DMS114 treated with DMSO at 0.1 percent for 48 hours (cell line): ENCODE measurements around the gene BCL11A.

ENCODE experiments used
- DNase-seq: peaks from one replicate; lab custom pipeline; 2025; ENCODE audit not compliant: unreplicated experiment; lab: John Stamatoyannopoulos, UW

The BCL11A gene

DNA sequence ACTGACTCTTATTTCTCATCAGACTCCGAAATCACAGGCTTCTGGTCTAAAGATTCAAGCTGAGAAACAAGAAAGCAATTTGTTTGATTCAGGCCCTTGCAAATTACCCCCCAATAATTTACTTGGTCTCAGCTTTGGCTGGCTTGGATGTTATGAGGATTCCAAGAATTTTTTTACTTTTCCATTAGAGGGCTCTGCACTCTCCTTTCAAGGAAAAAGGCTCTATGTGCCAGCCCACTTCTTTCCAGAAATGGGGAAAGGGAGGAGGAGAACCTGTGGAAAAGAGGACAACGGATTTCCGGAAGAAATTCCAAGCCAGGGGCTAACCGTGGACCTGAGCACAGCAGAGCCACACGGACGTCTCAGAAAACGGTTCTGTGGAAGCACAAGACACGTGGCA lies 44.4 kb downstream of the BCL11A start:
- no peak for DNase-seq

DNA sequence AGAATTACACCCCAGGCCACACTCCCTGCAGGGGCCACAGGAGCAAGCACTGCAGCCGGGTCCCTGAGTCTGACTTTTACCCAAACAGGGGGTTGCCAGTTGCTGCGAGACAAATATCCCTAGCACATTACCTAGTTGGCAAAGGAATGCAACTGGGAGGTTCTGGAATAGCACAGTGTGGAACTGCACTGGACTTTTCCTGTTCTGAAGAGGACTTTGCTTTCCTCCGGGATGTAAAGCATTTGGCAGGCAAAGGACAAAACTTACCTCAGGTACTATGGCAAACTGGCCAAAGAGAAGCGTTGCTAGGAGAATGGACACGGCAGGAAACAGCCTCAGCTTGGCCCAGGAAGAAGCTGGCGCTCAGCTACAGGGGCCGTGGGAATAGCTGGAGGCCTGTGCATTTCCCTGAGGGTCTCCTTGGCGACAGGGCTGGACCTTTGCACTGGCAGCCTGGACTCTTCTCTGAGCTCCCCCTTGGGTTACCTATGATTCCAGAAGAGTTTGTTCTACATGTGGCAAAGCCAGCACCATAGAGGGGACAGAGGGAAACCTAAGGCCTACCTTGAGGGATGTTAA lies 45.0 kb downstream of the BCL11A start:
- DNase-seq, result no peak

DNA sequence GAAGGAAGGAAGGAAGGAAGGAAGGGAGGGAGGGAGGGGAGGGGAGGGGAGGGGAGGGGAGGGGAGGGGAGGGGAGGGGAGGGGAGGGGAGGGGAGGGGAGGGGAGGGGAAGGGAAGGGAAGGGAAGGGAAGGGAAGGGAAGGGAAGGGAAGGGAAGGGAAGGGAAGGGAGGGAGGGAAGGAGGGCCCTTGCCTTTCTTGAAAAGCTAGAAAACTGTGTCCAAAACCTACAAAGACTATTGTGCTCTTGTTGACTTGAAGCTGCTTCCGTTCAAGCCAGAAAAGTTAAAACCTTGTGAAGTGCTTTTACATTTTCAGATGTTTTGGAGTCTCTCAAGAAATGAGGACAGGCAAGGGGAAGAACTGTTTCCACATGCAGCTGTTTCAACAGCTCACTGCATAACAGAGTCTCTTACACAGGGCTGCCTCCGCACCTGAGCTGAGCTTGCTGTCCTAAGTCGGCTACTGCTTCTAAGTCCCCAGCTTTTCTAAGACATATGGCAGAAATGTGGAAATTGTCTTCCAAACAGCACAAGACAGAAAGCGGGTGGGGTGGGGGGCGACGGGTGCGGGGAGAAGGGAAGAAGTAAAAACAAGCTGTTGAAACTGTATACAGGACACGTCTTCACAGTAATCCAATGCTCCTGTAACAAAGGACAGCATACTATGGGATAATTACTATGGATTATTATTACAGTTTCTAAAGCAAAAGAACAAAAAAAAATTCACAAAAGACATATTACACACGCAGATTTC lies 46.1 kb downstream of the BCL11A start:
- no peak for DNase-seq

DNA sequence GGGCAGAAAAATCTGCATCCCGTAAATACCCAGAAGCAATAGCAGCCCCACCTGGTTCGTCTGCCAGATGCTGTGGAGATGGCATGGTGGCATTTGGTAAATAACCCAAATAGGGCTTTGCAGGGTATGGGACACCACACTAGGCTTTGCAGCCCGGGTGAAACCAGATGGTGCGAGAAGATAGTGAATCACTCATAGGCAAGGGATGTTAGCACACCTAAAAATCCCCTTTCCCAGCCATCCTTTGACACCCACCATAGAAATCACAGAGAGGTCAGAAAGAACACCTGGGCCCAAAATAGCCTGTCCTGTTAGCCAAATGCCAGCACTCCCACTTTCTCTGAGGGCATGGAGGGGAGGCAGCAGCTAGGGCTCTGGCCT lies 47.6 kb downstream of the BCL11A start:
- no peak for DNase-seq

DNA sequence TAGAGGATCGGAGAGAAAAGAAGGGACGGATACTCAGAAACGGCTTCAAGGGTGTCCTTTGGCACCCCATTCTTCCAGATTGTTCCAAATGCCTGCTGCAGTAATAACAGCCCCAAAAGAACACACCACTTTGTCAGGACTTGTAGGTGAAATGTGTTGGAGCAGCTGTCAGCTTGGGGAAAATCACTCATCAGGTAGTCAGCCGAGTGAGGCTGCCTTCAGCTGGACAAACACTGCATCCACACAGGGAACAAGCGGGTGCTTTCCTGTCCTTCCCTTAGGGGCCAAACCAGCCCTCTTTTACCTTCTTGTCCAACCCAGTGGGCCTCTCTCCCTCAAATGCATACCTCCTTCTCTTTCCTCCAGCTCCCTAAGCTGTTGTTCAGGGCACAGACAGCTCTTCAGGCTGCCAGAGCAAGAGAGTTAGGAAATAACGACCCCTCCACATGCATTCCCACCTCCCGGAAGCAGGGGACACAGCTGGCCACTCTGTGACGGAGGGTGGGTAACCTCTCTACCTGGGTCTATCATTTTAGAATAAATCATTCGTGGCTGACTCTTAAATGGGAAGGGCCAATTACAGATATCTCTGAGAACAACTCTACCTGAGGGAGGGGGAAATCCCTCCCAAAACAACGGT lies 48.1 kb downstream of the BCL11A start:
- no peak for DNase-seq

DNA sequence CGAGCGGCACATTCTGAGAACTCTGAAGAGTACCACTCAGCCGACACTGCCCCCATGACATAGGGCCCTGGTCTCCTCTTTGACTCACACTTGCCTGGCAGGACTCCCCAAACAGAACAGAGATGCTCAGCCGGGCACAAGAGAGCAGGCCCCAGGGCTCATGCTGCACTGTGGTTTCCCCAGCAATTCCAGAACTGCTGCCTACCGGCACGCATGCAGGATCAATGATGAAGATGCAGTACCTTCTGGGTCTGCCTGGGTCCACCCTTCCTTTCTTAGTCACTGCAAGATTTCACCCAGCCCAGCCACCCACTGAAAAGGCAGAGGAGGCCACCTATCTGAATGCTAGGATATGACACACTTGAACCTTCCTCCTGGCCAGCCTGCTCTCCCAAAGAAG lies 49.4 kb downstream of the BCL11A start:
- no peak for DNase-seq

DNA sequence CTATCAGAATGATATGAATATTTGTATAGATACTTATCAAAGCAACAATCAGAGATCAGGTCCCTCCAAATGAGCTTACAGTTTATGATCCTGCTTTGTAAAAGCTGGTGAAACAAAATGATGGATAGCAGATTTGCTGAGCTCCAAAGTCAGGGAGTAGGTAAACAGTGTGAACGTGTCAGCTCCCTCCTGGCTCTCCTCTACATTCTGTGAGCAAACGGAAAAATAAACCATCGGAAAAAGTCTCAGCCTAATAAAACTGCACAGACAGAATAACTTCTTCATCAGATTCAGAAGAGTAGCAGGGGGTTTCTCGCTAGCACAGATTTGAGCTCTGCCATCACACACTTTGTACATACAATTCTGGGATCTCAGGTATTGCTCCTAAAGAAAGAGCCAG lies 51.3 kb downstream of the BCL11A start:
- DNase-seq, result no peak

DNA sequence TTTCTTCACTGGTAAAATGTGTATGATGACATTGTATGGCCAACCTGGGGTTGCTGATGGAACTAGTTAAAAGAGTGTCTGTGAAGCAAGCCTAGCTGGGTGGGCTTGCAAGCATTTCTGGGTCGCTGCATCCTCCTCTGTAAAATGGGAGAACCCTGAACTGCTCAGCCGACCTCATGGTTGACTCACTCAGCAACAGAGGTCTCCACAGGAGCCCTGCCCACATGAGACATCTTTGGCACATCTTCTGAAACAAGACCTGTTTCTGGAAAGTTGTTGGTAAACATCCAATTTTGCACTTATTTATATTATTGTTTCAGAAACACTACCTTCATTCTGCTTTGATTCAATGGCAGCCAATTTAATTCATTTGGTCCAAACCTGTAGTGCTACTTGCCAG lies 52.6 kb downstream of the BCL11A start:
- DNase-seq, result no peak

DNA sequence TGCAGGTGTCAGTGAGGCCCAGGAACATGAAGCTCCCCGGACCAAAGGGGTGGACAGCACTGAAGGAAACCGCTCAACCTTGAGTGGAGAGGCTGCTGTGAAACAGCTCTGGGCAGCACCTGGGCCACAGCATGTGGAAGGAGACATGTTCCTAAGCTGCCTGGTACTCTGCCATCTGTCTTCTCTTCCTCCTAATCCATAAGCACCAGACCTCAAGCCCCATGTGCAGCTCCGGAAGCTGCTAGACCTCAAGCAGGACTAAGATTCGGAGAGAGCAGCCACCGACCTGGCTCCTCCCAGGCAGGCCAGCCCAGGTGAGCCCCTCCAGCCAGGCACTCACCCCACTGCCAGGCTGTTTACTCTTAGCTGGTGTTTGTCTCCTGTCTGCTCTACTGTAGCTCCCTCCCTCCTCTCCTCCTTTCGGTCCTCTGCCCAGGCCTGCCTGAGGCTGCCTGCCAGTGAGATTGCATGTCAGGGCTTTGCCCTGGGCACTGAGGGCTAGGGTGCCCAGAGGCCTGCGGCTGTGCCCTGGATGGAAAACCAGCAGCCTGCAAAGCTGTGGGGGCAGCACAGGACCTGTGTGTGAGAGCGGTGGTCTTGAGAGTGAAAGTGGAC lies 53.7 kb downstream of the BCL11A start:
- DNase-seq, result no peak

DNA sequence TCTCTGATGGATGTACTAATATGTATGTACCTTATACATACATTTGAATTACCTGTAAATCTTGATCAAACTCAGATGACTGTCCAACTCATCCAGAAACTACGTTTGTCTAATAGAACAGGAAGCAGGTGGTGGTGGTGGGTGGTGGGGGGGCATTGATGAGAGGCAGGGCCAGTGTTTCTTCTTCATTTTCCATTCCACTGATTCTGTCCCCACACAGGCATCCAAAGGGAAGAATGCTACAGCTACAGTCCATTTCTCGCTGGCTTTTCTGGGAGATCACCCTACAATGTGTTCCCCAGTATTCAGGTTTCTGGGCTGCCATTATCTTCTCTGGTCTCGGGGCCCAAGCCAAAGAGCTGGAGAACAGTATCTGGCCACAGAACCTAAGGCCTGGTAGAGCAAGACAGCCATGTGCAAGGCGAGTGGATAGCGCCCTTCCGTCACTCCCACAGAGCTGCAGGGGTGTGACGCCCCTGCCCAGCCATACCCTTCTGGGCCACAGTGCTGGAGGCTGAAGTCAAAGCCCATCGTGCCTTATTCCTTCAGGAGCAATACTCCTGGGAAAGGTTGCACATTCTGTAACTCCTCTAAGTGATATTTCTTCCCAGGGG lies 54.5 kb downstream of the BCL11A start:
- DNase-seq, result no peak

DNA sequence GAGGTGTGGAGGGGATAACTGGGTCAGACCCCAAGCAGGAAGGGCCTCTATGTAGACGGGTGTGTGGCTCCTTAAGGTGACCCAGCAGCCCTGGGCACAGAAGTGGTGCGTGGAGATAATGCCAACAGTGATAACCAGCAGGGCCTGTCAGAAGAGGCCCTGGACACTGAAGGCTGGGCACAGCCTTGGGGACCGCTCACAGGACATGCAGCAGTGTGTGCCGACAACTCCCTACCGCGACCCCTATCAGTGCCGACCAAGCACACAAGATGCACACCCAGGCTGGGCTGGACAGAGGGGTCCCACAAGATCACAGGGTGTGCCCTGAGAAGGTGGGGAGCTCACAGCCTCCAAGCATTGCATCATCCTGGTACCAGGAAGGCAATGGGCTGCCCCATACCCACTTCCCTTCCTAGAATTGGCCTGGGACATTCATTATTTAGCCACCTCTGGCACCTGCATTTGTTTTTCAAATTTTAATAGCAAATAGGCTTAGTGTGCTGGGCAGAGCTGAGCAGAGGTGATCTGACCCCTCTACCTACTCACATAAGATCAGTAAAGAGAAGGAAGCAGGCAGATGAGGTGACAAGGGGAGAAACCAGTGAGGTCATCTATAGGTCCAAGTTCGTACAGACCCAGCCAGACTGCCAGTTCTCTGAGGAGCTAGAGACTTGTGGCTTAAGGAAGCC lies 55.2 kb downstream of the BCL11A start:
- no peak for DNase-seq

DNA sequence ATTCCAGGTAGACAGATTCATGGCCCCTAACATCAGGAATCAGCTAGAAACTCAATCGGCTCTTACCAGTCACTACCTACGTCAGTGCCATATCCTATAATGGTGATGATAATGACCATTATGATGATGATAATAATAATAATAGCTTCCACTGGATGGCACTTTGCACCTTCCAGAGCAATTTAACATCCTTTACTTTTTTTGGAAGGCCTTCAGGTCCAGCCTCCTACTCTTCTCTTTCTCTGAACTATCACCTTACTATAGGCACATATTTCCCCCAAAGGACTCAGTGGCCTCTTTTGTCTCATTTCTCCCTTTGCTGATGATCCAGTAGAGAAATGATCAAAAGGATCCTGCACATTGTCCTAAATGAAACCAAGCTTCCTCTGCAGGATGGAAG lies 56.0 kb downstream of the BCL11A start:
- no peak for DNase-seq

DNA sequence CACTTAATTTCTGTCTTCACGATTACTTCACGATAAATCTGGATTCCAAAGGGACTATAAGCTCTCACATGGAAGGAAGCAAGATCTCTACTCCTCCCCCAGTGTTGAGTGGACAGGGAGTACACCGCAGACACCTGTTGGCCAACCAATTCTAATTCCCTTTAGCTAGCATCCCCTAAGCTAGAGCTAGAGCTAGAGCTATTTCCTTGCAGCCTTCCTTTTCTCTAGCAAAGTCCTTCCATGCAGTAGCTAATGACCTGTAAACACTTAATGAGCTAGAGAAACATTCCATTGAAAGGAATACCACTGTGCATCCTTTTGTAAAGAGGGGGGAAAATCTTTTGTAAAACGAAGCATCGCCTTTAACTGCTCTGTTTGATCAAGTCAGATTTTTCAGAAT lies 56.5 kb downstream of the BCL11A start:
- no peak for DNase-seq

DNA sequence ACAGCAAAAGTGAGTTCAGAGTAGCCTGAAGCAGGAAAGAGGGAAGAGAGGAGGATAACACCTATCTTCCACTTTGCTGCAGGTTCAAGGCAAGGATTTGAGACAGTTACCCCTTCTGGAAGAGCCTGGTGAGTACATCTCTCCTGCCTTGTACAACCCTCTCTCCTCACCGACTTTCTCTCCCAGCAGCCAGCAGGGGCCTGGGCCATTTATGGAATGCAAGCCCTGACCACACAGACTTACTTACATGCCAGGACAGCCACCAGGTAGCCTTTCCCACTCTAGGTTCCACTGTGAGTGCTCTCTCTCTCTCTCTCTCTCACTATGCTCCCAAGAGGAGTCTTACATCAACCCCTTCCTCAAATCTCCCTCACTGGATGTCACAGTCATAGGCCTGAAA lies 57.0 kb downstream of the BCL11A start:
- DNase-seq, result no peak

DNA sequence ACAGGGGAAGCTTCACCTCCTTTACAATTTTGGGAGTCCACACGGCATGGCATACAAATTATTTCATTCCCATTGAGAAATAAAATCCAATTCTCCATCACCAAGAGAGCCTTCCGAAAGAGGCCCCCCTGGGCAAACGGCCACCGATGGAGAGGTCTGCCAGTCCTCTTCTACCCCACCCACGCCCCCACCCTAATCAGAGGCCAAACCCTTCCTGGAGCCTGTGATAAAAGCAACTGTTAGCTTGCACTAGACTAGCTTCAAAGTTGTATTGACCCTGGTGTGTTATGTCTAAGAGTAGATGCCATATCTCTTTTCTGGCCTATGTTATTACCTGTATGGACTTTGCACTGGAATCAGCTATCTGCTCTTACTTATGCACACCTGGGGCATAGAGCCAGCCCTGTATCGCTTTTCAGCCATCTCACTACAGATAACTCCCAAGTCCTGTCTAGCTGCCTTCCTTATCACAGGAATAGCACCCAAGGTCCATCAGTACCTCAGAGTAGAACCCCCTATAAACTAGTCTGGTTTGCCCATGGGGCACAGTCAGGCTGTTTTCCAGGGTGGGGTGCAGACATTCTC lies 58.3 kb downstream of the BCL11A start:
- no peak for DNase-seq

DNA sequence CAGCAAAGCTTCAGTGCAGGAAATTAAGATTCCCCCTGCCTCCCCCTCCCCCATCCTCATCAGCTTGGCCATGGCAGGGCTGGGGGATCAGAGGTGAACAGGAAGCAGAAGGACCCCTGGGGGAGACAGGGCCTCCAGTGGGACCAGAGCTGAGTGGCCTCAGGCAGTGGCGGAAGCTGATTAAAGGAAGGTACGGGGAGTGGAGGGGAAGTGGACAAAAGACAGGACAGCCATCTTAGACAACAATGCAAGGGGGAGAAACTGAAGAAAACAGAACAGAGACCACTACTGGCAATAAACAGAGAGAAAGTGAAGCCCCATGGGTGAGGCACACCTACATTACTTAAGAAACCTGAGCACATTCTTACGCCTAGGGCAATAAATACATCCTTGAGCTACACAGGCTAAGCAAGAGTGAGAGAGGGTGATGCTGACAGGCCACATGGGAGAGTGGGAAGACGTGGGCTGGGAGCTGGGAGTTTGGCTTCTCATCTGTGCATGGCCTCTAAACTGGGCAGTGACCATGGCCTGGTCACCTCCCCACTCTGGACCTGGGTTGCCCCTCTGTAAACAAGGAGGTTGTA lies 59.6 kb downstream of the BCL11A start:
- no peak for DNase-seq

DNA sequence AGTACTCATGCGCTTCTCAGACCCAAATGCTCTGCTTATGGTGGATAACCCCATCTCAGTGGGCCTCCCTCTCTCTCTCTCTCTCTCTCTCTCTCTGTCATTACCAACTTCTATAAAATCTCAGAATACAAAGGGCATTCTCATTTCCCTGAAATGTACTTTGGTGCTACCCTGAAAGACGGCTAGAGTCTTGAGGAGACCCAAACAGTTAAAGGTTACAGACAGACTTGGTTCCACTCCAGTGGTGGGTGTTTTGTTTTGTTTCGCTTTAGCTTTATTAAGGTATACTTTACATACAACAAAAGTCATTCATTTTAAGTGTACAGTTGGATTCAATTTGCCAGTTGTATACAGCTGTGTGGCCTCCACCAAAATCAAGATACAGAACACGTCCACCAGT lies 60.9 kb downstream of the BCL11A start:
- DNase-seq, result no peak

DNA sequence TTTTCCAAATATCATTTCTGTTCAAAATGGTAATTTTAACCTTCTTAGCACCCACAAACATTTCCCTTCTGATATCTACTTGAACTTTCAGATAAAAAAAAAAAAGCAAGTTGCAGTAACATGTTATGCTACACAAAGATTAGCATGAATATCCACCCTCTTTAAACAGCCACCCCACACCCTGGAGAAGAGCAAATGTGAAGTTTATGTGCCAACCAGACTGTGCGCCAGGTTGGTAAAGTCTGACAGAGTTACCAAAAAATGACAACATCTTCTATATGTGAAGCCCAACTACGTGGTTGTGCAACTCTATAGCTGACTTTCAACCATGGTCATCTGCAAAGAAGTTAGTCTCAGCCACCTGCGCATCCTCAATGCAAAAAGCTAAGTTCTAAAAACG lies 62.6 kb downstream of the BCL11A start:
- no peak for DNase-seq

DNA sequence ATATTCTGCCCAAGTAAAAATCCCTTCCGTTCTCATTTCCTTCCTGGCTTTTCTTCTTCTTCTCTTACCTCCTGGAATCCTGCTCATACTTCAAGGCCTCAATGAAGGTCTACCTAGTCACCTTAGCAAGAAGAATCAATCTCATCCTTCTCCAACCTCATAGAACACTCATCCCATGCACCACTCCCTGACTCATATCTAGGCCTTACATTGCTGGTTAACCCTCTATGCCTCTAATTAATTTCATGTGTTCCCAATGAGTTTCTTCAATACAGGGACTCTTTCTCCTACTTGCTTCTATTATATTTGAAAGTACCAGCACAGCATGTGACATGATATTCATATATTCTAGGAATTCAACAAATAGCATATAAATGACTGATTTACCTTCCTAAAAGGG lies 63.0 kb downstream of the BCL11A start:
- no peak for DNase-seq

DNA sequence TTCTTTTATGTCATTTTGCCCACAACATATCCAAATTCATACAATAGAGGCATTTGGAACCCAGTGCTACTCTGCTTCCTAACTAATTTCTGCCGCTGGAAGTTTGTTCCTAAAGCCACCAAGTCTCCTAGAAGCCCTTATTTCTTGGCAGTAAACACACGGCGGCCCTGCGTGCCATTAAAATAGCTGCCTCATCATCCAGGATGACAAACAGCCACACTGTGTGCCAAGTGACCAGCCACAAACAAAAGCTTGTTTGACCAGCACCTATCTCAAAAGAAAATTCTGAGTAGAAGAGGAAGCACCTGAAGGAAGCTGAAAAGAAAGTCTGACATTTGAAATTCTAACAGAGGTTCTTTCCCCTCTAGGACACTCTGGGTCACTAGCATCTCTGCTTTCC lies 64.2 kb downstream of the BCL11A start:
- DNase-seq, result no peak

DNA sequence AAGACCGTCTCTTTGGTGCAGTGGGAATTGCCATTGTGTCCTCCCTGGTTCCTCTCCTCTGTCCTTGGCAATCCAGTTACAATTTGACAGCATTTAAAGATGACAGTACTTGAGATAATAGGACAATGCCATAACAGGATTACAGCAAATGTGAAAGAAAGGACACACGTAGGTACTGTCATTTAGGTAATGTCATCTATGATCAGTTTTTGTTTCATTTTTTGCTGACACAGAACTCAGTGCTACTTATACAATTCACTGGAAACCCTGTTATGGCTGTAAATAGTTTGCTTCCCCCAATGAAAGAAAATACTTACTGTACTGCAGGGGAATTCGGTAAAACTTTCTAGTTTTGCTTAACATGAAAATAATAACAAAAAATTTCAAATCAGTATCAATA lies 65.2 kb downstream of the BCL11A start:
- DNase-seq, result no peak
